Endothelial cell of umbilical vein (primary cell): ENCODE data around the gene GMPR2. TPM values are rescaled to one million over a fixed set of nuclear protein-coding genes. Genes with fewer than 3 reads are reported as not detected.

Experiments
- BruUV-seq: library from RNA; stranded (reverse); fragments of 400-500 nt; replicated peaks from 2 replicates; lab custom pipeline; 2021; lab: Mats Ljungman, UMichigan
- CTCF ChIA-PET: fragments of 300-600, 350-600 bp; sonication (Branson Sonifier 250); formaldehyde crosslinking; loops from one replicate; lab custom pipeline; 2021; ENCODE audit warnings: antibody characterized with exemption, inconsistent platforms; lab: Charles Lee
- POLR2A ChIA-PET: fragments of 300-600, 350-600 bp; sonication (Branson Sonifier 250); formaldehyde crosslinking; loops from one replicate; lab custom pipeline; 2021; ENCODE audit warnings: antibody characterized with exemption, inconsistent platforms; lab: Charles Lee
- DNase-seq: peaks from one replicate; pipeline ENCODE4 v3.0.0-alpha.2; 2011; ENCODE audit warnings: low read depth, low spot score
- FAIRE-seq: peaks from 2 replicates; lab custom pipeline; 2011; peaks lifted over from hg19 to GRCh38; lab: Jason Lieb, UNC
- H2AFZ ChIP-seq: 2 replicates; pipeline ENCODE4 v1.6.0; 2012; ENCODE audit warnings: low read depth, low read length, control low read depth, inconsistent platforms
- H3K27ac ChIP-seq: 2 replicates; pipeline ENCODE4 v1.5.1; 2011; ENCODE audit warnings: low read depth, mild to moderate bottlenecking, control low read depth, low read length, moderate library complexity; ENCODE audit not compliant: insufficient read depth
- H3K27me3 ChIP-seq, 2 experiments: 2 replicates each; pipeline versions ENCODE4 v1.6.0 to v1.6.1; 2011; ENCODE audit warnings: low read length in 2 of 2, mixed read lengths in 1 of 2; ENCODE audit not compliant: control insufficient read depth in 2 of 2, insufficient read depth in 2 of 2
- H3K36me3 ChIP-seq, 2 experiments: 2 replicates in 1 of 2; 3 replicates in 1 of 2; pipeline ENCODE4 v1.5.1; 2011; ENCODE audit warnings: low read length in 2 of 2, mild to moderate bottlenecking in 1 of 2, moderate library complexity in 1 of 2; ENCODE audit not compliant: control insufficient read depth in 2 of 2, insufficient read depth in 2 of 2; ENCODE audit errors: extremely low read depth in 1 of 2
- H3K4me1 ChIP-seq: 3 replicates; pipeline ENCODE4 v1.5.1; 2011; ENCODE audit warnings: mild to moderate bottlenecking, low read length; ENCODE audit not compliant: control insufficient read depth, insufficient read depth; ENCODE audit errors: extremely low read depth
- H3K4me2 ChIP-seq: 2 replicates; pipeline ENCODE4 v1.6.1; 2011; ENCODE audit warnings: low read length, control low read depth, mixed read lengths; ENCODE audit not compliant: insufficient read depth
- H3K4me3 ChIP-seq, 3 experiments: fragments of 200-600 bp in 1 of 3; sonication (generic), shearing (Covaris generic) in 1 of 3; replicated peaks in 1 of 3; 2 replicates each; pipeline ENCODE4 v1.5.1; 2011 to 2016; ENCODE audit warnings: control low read depth in 3 of 3, low read length in 3 of 3, mild to moderate bottlenecking in 2 of 3, inconsistent platforms in 1 of 3, low read depth in 1 of 3, moderate library complexity in 1 of 3; ENCODE audit not compliant: insufficient read depth in 1 of 3
- H3K79me2 ChIP-seq: 2 replicates; pipeline ENCODE4 v1.6.0; 2012; ENCODE audit warnings: low read length, inconsistent platforms; ENCODE audit not compliant: control insufficient read depth, insufficient read depth
- H3K9ac ChIP-seq: replicated peaks from 2 replicates; pipeline ENCODE3; 2011; ENCODE audit warnings: low read length, control low read depth; ENCODE audit not compliant: insufficient read depth; ENCODE audit errors: extremely low read depth
- H3K9me1 ChIP-seq: replicated peaks from 3 replicates; pipeline ENCODE4 v1.6.0; 2011; ENCODE audit warnings: mild to moderate bottlenecking, low read length; ENCODE audit not compliant: control insufficient read depth, insufficient read depth; ENCODE audit errors: extremely low read depth
- H3K9me3 ChIP-seq: replicated peaks from 2 replicates; pipeline ENCODE4 v1.5.1; 2012; ENCODE audit warnings: low read length, inconsistent platforms; ENCODE audit not compliant: control insufficient read depth, insufficient read depth
- H4K20me1 ChIP-seq: replicated peaks from 2 replicates; pipeline ENCODE3; 2011; ENCODE audit warnings: mild to moderate bottlenecking, low read length; ENCODE audit not compliant: control insufficient read depth, insufficient read depth; ENCODE audit errors: extremely low read depth
- EZH2 ChIP-seq: IDR thresholded peaks from 2 replicates; pipeline ENCODE4 v1.6.1; 2012; ENCODE audit warnings: borderline replicate concordance, low read depth, mild to moderate bottlenecking, moderate library complexity, low read length, inconsistent platforms; ENCODE audit not compliant: severe bottlenecking
- JUN ChIP-seq: IDR thresholded peaks from 2 replicates; pipeline ENCODE4 v1.6.1; 2011; ENCODE audit warnings: borderline replicate concordance, low read depth; ENCODE audit not compliant: insufficient read length, insufficient read depth
- dilution Hi-C: fragments of 300-500 bp; cut with MboI; formaldehyde crosslinking; loops from one replicate; pipeline ENCODE4 v1.15.0; 2019; ENCODE audit warnings: low sequenced_read_pairs; ENCODE audit not compliant: extremely low pct_ligation_motif_present
- intact Hi-C: fragments of 100-400 bp; cut with micrococcal nuclease; formaldehyde crosslinking; loops from one replicate; pipeline ENCODE4 v1.10.0; 2022
- polyA plus RNA-seq, 4 experiments: library from polyadenylated mRNA; depleted of rRNA in 3 of 4; stranded (reverse) in 3 of 4; unstranded in 1 of 4; fragments of >200 nt; gene quantifications; 2 replicates each; pipeline versions ENCODE4 v1.2.1 to v1.2.3, GENCODE V29; 2011 to 2012; ENCODE audit warnings: missing spikeins in 1 of 4
- total RNA-seq: library from RNA; stranded (reverse); gene quantifications from 2 replicates; pipeline ENCODE4 v1.2.3, GENCODE V29; 2021
- TF ChIP-seq, protein P1 (sequence below), 2 donors: IDR thresholded peaks; 1 replicate in 1 of 2; 2 replicates in 1 of 2; pipeline ENCODE4 v1.5.1; 2011; ENCODE audit warnings: low read length in 2 of 2, mild to moderate bottlenecking in 2 of 2, moderate library complexity in 2 of 2, control low read depth in 1 of 2, inconsistent platforms in 1 of 2, low read depth in 1 of 2; ENCODE audit not compliant: insufficient read depth in 1 of 2; ENCODE audit errors: extremely low read depth in 1 of 2
- TF ChIP-seq, protein P2 (sequence below): IDR thresholded peaks from 2 replicates; pipeline ENCODE4 v1.6.1; 2011; ENCODE audit not compliant: insufficient read depth, insufficient read length

The GMPR2 gene
- total and polyA plus RNA-seq, 2 donors (not counting 3 experiments of a cell fraction or from before 2014, with no cell fraction given), result 58.1 to 61.8 TPM

- intact Hi-C loops, result no loop called here
- H3K36me3 ChIP-seq, result peaks cover 0 to 3% of the 10 kb centered on the region in 2 experiments
These were observed 17.6 kb downstream of the GMPR2 start for GRCh38 chr14:24250354-24250753.

GRCh38 chr14:24251880-24252288 lies 19.2 kb downstream of the GMPR2 start:
- no peak overlapping the region for H3K27ac ChIP-seq
- peak; percentile 71 for FAIRE-seq
- H2AFZ ChIP-seq, result no peak overlapping the region
- H3K9ac ChIP-seq, result no peak overlapping the region
- no peaks in the 10 kb centered on the region for H4K20me1 ChIP-seq
- dilution Hi-C loops (no loop called here), intact Hi-C loops (no loop called here)
- no TSS peak for BruUV-seq
- ChIA-PET CTCF (interaction anchor here (1.1 to 13.0 kb wide), 6 partner anchors 9 to 59 kb away, joined by 3 to 199 read pairs (median 6); partner anchors contain the start of genes CIDEB, DHRS1, LTB4R and LTB4R2), POLR2A (interaction anchor here (1.1 kb wide), 1 partner anchor 10 kb away, joined by 6 read pairs; the partner anchor contains the start of gene TINF2)
- H3K4me3 ChIP-seq, result no peak overlapping the region
- no peak overlapping the region for H3K4me2 ChIP-seq
- DNase-seq, result peak; percentile 12
- H3K9me1 ChIP-seq, result no peaks in the 10 kb centered on the region
- H3K4me1 ChIP-seq, result no peaks in the 10 kb centered on the region
- TF ChIP-seq, protein P1, sequence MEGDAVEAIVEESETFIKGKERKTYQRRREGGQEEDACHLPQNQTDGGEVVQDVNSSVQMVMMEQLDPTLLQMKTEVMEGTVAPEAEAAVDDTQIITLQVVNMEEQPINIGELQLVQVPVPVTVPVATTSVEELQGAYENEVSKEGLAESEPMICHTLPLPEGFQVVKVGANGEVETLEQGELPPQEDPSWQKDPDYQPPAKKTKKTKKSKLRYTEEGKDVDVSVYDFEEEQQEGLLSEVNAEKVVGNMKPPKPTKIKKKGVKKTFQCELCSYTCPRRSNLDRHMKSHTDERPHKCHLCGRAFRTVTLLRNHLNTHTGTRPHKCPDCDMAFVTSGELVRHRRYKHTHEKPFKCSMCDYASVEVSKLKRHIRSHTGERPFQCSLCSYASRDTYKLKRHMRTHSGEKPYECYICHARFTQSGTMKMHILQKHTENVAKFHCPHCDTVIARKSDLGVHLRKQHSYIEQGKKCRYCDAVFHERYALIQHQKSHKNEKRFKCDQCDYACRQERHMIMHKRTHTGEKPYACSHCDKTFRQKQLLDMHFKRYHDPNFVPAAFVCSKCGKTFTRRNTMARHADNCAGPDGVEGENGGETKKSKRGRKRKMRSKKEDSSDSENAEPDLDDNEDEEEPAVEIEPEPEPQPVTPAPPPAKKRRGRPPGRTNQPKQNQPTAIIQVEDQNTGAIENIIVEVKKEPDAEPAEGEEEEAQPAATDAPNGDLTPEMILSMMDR (IDR thresholded peaks at IDR 0.05; ENCODE audit: extremely low read depth in 1 of 2, insufficient read depth in 1 of 2, low read depth in 1 of 2, low read length in 2 of 2), result peak in 1 of 2 donors; percentile 2
- TF ChIP-seq JUN, result no peak
- TF ChIP-seq, protein P2, sequence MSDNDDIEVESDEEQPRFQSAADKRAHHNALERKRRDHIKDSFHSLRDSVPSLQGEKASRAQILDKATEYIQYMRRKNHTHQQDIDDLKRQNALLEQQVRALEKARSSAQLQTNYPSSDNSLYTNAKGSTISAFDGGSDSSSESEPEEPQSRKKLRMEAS, result no peak
- H3K36me3 ChIP-seq, result peaks cover 0 to 3% of the 10 kb centered on the region in 2 experiments
- H3K79me2 ChIP-seq, result no peaks in the 10 kb centered on the region
- H3K27me3 ChIP-seq, result no peaks in the 10 kb centered on the region
- no peaks in the 10 kb centered on the region for H3K9me3 ChIP-seq

More at GRCh38 chr14:24250354-24250753, 17.6 kb downstream of the GMPR2 start:
- Histone ChIP-seq H3K27ac (no peak overlapping the region), H2AFZ (no peak overlapping the region), H3K27me3 (no peaks in the 10 kb centered on the region), H3K4me2 (no peak overlapping the region), H4K20me1 (no peaks in the 10 kb centered on the region), H3K9ac (no peak overlapping the region), H3K9me3 (no peaks in the 10 kb centered on the region), H3K4me1 (no peaks in the 10 kb centered on the region), H3K79me2 (no peaks in the 10 kb centered on the region), H3K9me1 (no peaks in the 10 kb centered on the region), H3K4me3 (no peak overlapping the region)
- ChIA-PET CTCF (interaction anchor here (1.0 to 13.0 kb wide), 4 partner anchors 30 to 58 kb away, joined by 3 to 199 read pairs (median 6); partner anchors contain the start of genes CIDEB, DHRS1, MDP1 and NOP9), POLR2A (no interaction called here)
- dilution Hi-C loops, result no loop called here
- no TSS peak for BruUV-seq
- DNase-seq, result no peak
- TF ChIP-seq, protein P2, result no peak
- no peak for TF ChIP-seq EZH2
- no peak for FAIRE-seq
